IMR-90 (cell line): ENCODE measurements around the gene LRRC8E. TPM values are rescaled to one million over a fixed set of nuclear protein-coding genes. Genes with fewer than 3 reads are reported as not detected.

Experiments
- ATAC-seq: fragments of 200-7000 bp; cut with Tn5 transposase; 2 replicates; pipeline ENCODE4 v1.9.1; 2020; ENCODE audit warnings: low read depth, mild to moderate bottlenecking, moderate library complexity
- BruUV-seq: library from RNA; stranded (reverse); fragments of 400-500 nt; replicated peaks from 2 replicates; lab custom pipeline; 2021; lab: Mats Ljungman, UMichigan
- CTCF ChIA-PET: fragments of 300-600 bp; formaldehyde crosslinking; extraction: SDS; loops from one replicate; lab custom pipeline; 2021; ENCODE audit warnings: antibody characterized with exemption; lab: Yijun Ruan, JAX
- POLR2A ChIA-PET: fragments of 300-600 bp; sonication (Branson Sonifier 250); formaldehyde crosslinking; loops from one replicate; lab custom pipeline; 2022; ENCODE audit warnings: antibody characterized with exemption; ENCODE audit not compliant: unreplicated experiment; lab: Charles Lee
- DNase-seq: peaks from one replicate; pipeline ENCODE4 v3.0.0; 2013
- H2AFZ ChIP-seq: replicated peaks from 2 replicates; pipeline ENCODE3; 2013; ENCODE audit warnings: low read length, mild to moderate bottlenecking; ENCODE audit not compliant: poor library complexity
- H2AK5ac ChIP-seq: 2 replicates; pipeline ENCODE4 v1.6.1; 2013; ENCODE audit warnings: low read depth, low read length, inconsistent platforms
- H2AK9ac ChIP-seq: replicated peaks from 2 replicates; pipeline ENCODE3; 2013; ENCODE audit warnings: mild to moderate bottlenecking, low read depth, low read length, moderate library complexity; ENCODE audit not compliant: poor library complexity
- H2BK120ac ChIP-seq: 2 replicates; pipeline ENCODE4 v1.6.1; 2013; ENCODE audit warnings: low read depth, low read length, inconsistent platforms
- H2BK15ac ChIP-seq: 3 replicates; pipeline ENCODE4 v1.6.1; 2013; ENCODE audit warnings: low read depth, low read length, inconsistent platforms
- H2BK20ac ChIP-seq: 2 replicates; pipeline ENCODE4 v1.6.1; 2013; ENCODE audit warnings: low read depth, mild to moderate bottlenecking, inconsistent platforms, low read length, moderate library complexity
- H2BK5ac ChIP-seq: 2 replicates; pipeline ENCODE4 v1.6.1; 2013; ENCODE audit warnings: mild to moderate bottlenecking, low read depth, low read length, inconsistent platforms; ENCODE audit not compliant: poor library complexity, severe bottlenecking
- H3K14ac ChIP-seq: replicated peaks from 2 replicates; pipeline ENCODE4 v1.6.1; 2013; ENCODE audit warnings: low read depth, low read length, inconsistent platforms
- H3K18ac ChIP-seq: 2 replicates; pipeline ENCODE4 v1.6.1; 2013; ENCODE audit warnings: low read depth, low read length, control low read depth
- H3K23ac ChIP-seq: 2 replicates; pipeline ENCODE4 v1.6.1; 2013; ENCODE audit warnings: low read depth, low read length, inconsistent platforms
- H3K27ac ChIP-seq: 2 replicates; pipeline ENCODE4 v1.5.1; 2013; ENCODE audit warnings: mild to moderate bottlenecking, control low read depth, low read length; ENCODE audit not compliant: insufficient read depth
- H3K27me3 ChIP-seq: 2 replicates; pipeline ENCODE4 v1.6.1; 2013; ENCODE audit warnings: low read length; ENCODE audit not compliant: control insufficient read depth, insufficient read depth
- H3K36me3 ChIP-seq: 2 replicates; pipeline ENCODE4 v1.6.1; 2013; ENCODE audit warnings: low read length, mixed read lengths; ENCODE audit not compliant: control insufficient read depth, insufficient read depth
- H3K4ac ChIP-seq: 2 replicates; pipeline ENCODE4 v1.6.1; 2013; ENCODE audit warnings: low read depth, low read length, inconsistent platforms
- H3K4me1 ChIP-seq: 2 replicates; pipeline ENCODE4 v1.6.1; 2013; ENCODE audit warnings: low read length, mixed read lengths; ENCODE audit not compliant: control insufficient read depth, insufficient read depth
- H3K4me2 ChIP-seq: 2 replicates; pipeline ENCODE4 v1.6.1; 2013; ENCODE audit warnings: low read depth, mild to moderate bottlenecking, control low read depth, low read length, moderate library complexity
- H3K4me3 ChIP-seq: 2 replicates; pipeline ENCODE4 v1.5.1; 2013; ENCODE audit warnings: low read depth, mild to moderate bottlenecking, control low read depth, low read length, moderate library complexity; ENCODE audit not compliant: insufficient read depth
- H3K56ac ChIP-seq: 2 replicates; pipeline ENCODE4 v1.6.1; 2013; ENCODE audit warnings: low read length, inconsistent platforms; ENCODE audit not compliant: insufficient read depth; ENCODE audit errors: extremely low read depth
- H3K79me1 ChIP-seq, 2 experiments: 2 replicates each; pipeline ENCODE4 v1.6.1; 2013; ENCODE audit warnings: low read length in 2 of 2, inconsistent platforms in 1 of 2, low read depth in 1 of 2
- H3K9ac ChIP-seq: 2 replicates; pipeline ENCODE4 v1.6.1; 2013; ENCODE audit warnings: low read depth, low read length, control low read depth
- H3K9me1 ChIP-seq: 2 replicates; pipeline ENCODE4 v1.6.1; 2013; ENCODE audit warnings: low read length, inconsistent platforms; ENCODE audit not compliant: insufficient read depth
- H3K9me3 ChIP-seq: 2 replicates; pipeline ENCODE4 v1.6.1; 2013; ENCODE audit warnings: low read length; ENCODE audit not compliant: control insufficient read depth, insufficient read depth
- H4K20me1 ChIP-seq: 2 replicates; pipeline ENCODE4 v1.6.1; 2013; ENCODE audit warnings: low read length, inconsistent platforms; ENCODE audit not compliant: insufficient read depth
- H4K5ac ChIP-seq: 2 replicates; pipeline ENCODE4 v1.6.1; 2013; ENCODE audit warnings: mild to moderate bottlenecking, low read depth, low read length, control low read depth
- H4K8ac ChIP-seq, 2 experiments: 2 replicates each; pipeline ENCODE4 v1.6.1; 2013; ENCODE audit warnings: low read depth in 2 of 2, low read length in 2 of 2, control low read depth in 1 of 2, inconsistent platforms in 1 of 2
- H4K91ac ChIP-seq: 2 replicates; pipeline ENCODE4 v1.6.1; 2013; ENCODE audit warnings: low read depth, low read length, inconsistent platforms; ENCODE audit not compliant: insufficient read depth
- BHLHE40 ChIP-seq: fragments of 150-350 bp; IDR thresholded peaks from 2 replicates; pipeline ENCODE4 v1.6.1; 2016; ENCODE audit warnings: mild to moderate bottlenecking, low read depth, low read length
- CEBPB ChIP-seq: IDR thresholded peaks from 2 replicates; pipeline ENCODE4 v1.6.1; 2012; ENCODE audit warnings: low read depth, low read length, improper control_type of control experiment
- FOS ChIP-seq: fragments of 150-350 bp; IDR thresholded peaks from 2 replicates; pipeline ENCODE4 v1.6.1; 2016; ENCODE audit warnings: low read depth, low read length
- MAZ ChIP-seq: IDR thresholded peaks from 2 replicates; pipeline ENCODE4 v1.6.1; 2012; ENCODE audit warnings: low read depth, mild to moderate bottlenecking, low read length, improper control_type of control experiment, moderate library complexity, borderline replicate concordance
- MXI1 ChIP-seq: IDR thresholded peaks from 2 replicates; pipeline ENCODE4 v1.6.1; 2012; ENCODE audit warnings: low read depth, mild to moderate bottlenecking, low read length, moderate library complexity, borderline replicate concordance
- NFE2L2 ChIP-seq: fragments of 150-350 bp; IDR thresholded peaks from 2 replicates; pipeline ENCODE4 v1.6.1; 2016; ENCODE audit warnings: low read depth, mild to moderate bottlenecking, low read length
- RAD21 ChIP-seq: IDR thresholded peaks from 2 replicates; pipeline ENCODE4 v1.6.1; 2012; ENCODE audit warnings: low read length, improper control_type of control experiment
- RCOR1 ChIP-seq: IDR thresholded peaks from 2 replicates; pipeline ENCODE4 v1.6.1; 2012; ENCODE audit warnings: mild to moderate bottlenecking, low read length, improper control_type of control experiment; ENCODE audit not compliant: insufficient replicate concordance
- RFX5 ChIP-seq: IDR thresholded peaks from 2 replicates; pipeline ENCODE4 v1.8.0; 2012; ENCODE audit warnings: low read depth, mild to moderate bottlenecking, low read length, moderate library complexity
- SMC3 ChIP-seq: fragments of 150-350 bp; IDR thresholded peaks from 2 replicates; pipeline ENCODE4 v1.6.1; 2016; ENCODE audit warnings: low read depth, mild to moderate bottlenecking, antibody characterized with exemption, low read length, moderate library complexity
- WGBS, 2 experiments: methylation state at CpG; one replicate each; pipeline versions ENCODE4 v1.1.5 to v1.1.7; 2013; ENCODE audit warnings: missing lambda C conversion rate in 2 of 2; ENCODE audit not compliant: insufficient read length in 1 of 2; ENCODE audit errors: extremely low coverage in 2 of 2; 5-methylcytosine and 5-hydroxymethylcytosine counted together
- dilution Hi-C: fragments of 300-500 bp; cut with HindIII; formaldehyde crosslinking; loops from one replicate; pipeline ENCODE4 v1.14.3; 2018; ENCODE audit warnings: low sequenced_read_pairs; ENCODE audit not compliant: unreplicated experiment
- in situ Hi-C: fragments of 300-500 bp; cut with MboI; formaldehyde crosslinking; loops from 3 replicates; pipeline ENCODE4 v1.14.3; 2019; ENCODE audit warnings: low sequenced_read_pairs, inconsistent platforms, mixed read lengths
- intact Hi-C: fragments of 100-400 bp; cut with micrococcal nuclease; formaldehyde crosslinking; loops from 2 replicates; pipeline ENCODE4 v1.10.0; 2022
- polyA plus RNA-seq, 3 experiments: library from polyadenylated mRNA; depleted of rRNA; stranded (reverse); fragments of >200 nt; gene quantifications; 2 replicates each; pipeline ENCODE4 v1.2.3, GENCODE V29; 2012; ENCODE audit warnings: low replicate concordance in 1 of 3
- total RNA-seq: library from RNA; depleted of rRNA; stranded (reverse); fragments of >200 nt; gene quantifications from 2 replicates; pipeline ENCODE4 v1.2.3, GENCODE V29; 2012
- TF ChIP-seq, protein P1 (sequence below): conservative IDR thresholded peaks from 2 replicates; pipeline ENCODE4 v1.5.1; 2012; ENCODE audit warnings: mild to moderate bottlenecking, low read depth, low read length, improper control_type of control experiment

LRRC8E gene
- total and polyA plus RNA-seq, 2 of the 4 experiments (the other 2 are of a cell fraction): 6.4 to 7.2 TPM

DNA sequence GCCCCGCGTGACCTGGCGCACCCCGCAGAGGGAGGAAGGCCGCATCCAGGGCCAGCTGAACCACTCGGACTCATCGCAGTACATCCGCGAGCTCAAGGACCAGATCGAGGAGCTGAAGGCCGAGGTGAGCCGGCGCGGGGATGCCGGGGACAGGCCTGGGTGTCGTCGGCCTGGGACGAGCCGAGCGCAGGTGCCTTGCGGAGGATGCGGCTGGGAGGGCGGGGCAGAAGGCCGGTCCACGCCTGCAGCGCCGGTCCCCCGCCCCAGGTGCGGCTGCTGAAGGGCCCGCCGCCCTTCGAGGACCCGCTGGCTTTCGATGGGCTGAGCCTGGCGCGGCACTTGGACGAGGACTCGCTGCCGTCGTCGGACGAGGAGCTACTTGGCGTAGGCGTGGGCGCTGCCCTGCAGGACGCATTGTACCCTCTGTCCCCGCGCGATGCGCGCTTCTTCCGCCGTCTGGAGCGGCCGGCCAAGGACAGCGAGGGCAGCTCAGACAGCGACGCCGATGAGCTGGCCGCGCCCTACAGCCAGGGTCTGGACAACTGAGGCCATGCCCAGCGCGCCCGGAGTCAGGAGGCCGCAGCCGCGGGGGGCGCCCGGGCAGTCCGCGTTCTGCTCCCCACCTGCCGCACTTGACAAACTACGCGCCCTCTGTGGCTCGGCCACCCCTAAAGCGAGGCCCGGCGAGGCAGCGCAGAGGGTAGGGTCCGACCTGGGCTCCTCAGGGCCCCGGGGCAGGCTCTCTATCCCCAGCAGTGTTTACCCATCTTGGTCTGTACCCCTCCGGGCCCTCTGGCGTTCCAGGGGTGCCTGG lies 24.9 kb upstream of the LRRC8E start (continued):
- TF ChIP-seq MAZ: no peak

DNA sequence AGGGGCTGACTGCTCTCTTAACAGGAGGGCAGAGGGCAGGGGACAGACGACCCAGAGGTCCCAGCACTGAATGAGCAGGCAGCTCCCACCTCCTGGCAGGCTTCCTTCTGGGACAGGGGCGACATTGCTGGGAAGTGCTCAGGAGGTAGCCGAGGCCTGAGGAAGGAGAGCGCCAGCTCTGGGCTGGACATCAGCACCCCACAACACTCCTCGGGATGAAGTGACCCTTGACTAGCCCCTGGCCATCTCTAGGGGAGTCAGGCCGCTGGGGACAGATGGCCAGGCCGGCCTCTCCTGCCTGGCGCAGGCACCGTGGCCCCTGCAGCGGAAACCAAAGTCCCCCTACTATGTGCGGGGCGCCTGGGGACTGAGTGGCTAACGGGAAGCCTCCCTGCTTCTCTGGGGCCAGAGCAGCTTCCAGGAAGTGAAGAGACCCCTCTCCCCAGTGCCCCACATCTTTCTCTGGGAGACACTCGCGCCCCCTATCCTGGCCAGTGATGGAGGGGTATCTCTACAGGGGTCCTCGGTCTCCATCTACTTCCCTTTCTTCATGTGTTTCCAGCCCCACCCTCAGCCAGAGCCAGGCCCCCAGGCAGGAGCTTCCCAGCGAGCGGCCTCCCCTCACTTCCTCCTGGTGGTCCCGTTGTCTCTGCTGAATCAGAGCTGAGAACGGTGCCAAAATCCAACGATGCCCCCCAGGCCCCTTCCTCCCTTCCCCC lies 24.2 kb upstream of the LRRC8E start:
- H2AK5ac ChIP-seq: no peak overlapping the region
- H3K14ac ChIP-seq: no peak overlapping the region
- in situ Hi-C loops: no loop called here
- no peak overlapping the region for H3K56ac ChIP-seq
- WGBS, 2 experiments: 63% methylated on average over 8 of the region's 21 CpGs; no CpG with 5 or more reads in 1 of the 2 experiments
- no peak overlapping the region for H3K23ac ChIP-seq
- H2AFZ ChIP-seq: no peak overlapping the region
- no peak overlapping the region for H3K27ac ChIP-seq
- intact Hi-C loops: no loop called here
- H4K20me1 ChIP-seq: 0 out of 2 replicates have a peak, but pooled peaks cover 7% of the 10 kb centered on the region
- ChIA-PET CTCF (interaction anchor here (0.6 kb wide), 1 partner anchor 92 kb away, joined by 6 read pairs; no protein-coding TSS in a partner anchor), POLR2A (no interaction called here)
- no peak overlapping the region for H4K91ac ChIP-seq
- peaks cover 10% of the 10 kb centered on the region for H3K4me1 ChIP-seq
- H2BK120ac ChIP-seq: no peak overlapping the region
- H3K4me2 ChIP-seq: no peak overlapping the region
- DNase-seq: no peak
- H3K9ac ChIP-seq: no peak overlapping the region
- H4K5ac ChIP-seq: no peak overlapping the region
- no peaks in the 10 kb centered on the region for H3K36me3 ChIP-seq
- H3K4me3 ChIP-seq: no peak overlapping the region
- dilution Hi-C loops: no loop called here
- no peak overlapping the region for H2BK5ac ChIP-seq
- H2AK9ac ChIP-seq: no peak overlapping the region
- no peaks in the 10 kb centered on the region for H3K9me3 ChIP-seq
- H2BK20ac ChIP-seq: no peak overlapping the region
- H3K18ac ChIP-seq: no peak overlapping the region
- no peak for ATAC-seq
- H3K4ac ChIP-seq: no peak overlapping the region
- no peak overlapping the region for H2BK15ac ChIP-seq
- BruUV-seq: no TSS peak
- no peak overlapping the region for H4K8ac ChIP-seq
- no peaks in the 10 kb centered on the region for H3K9me1 ChIP-seq
- peaks cover 6% of the 10 kb centered on the region; the same call in 1 of the 2 replicates for H3K27me3 ChIP-seq
- TF ChIP-seq RCOR1 (no peak), BHLHE40 (no peak), RAD21 (no peak), NFE2L2 (no peak), SMC3 (no peak), CEBPB (no peak), MXI1 (no peak), FOS (no peak), RFX5 (no peak)
- TF ChIP-seq, protein P1, sequence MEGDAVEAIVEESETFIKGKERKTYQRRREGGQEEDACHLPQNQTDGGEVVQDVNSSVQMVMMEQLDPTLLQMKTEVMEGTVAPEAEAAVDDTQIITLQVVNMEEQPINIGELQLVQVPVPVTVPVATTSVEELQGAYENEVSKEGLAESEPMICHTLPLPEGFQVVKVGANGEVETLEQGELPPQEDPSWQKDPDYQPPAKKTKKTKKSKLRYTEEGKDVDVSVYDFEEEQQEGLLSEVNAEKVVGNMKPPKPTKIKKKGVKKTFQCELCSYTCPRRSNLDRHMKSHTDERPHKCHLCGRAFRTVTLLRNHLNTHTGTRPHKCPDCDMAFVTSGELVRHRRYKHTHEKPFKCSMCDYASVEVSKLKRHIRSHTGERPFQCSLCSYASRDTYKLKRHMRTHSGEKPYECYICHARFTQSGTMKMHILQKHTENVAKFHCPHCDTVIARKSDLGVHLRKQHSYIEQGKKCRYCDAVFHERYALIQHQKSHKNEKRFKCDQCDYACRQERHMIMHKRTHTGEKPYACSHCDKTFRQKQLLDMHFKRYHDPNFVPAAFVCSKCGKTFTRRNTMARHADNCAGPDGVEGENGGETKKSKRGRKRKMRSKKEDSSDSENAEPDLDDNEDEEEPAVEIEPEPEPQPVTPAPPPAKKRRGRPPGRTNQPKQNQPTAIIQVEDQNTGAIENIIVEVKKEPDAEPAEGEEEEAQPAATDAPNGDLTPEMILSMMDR: no peak
- H3K79me1 ChIP-seq: no peaks in the 10 kb centered on the region
